Loucy (cell line): Measurements from ENCODE around the gene SYNJ2.
"Not testable (repeated sequence)": the region's sequence is repeated elsewhere in the genome, so short reads cannot be mapped to it uniquely, and the experiment has no call there.

Source experiments
- H2AFZ ChIP-seq: fragments of 200-600 bp; sonication (generic); 2 replicates; pipeline ENCODE4 v1.6.0; 2016; ENCODE audit warnings: antibody characterized with exemption, mild to moderate bottlenecking, low read length, moderate library complexity
- H3F3A ChIP-seq: fragments of 200-600 bp; 2 replicates; pipeline ENCODE4 v1.6.0; 2016; ENCODE audit warnings: antibody characterized with exemption, low read depth, mild to moderate bottlenecking
- H3K27me3 ChIP-seq: fragments of 200-600 bp; sonication (generic); 2 replicates; pipeline ENCODE4 v1.6.1; 2014; ENCODE audit warnings: low read length, mild to moderate bottlenecking; ENCODE audit not compliant: insufficient read depth, poor library complexity, severe bottlenecking
- H3K36me3 ChIP-seq: fragments of 200-600 bp; sonication (generic); 2 replicates; pipeline ENCODE4 v1.6.1; 2016; ENCODE audit warnings: low read length; ENCODE audit not compliant: insufficient read depth
- H3K4me1 ChIP-seq: fragments of 200-600 bp; sonication (generic); 2 replicates; pipeline ENCODE4 v1.5.1; 2014; ENCODE audit warnings: low read length, mild to moderate bottlenecking; ENCODE audit not compliant: insufficient read depth, poor library complexity, severe bottlenecking
- H3K4me2 ChIP-seq: fragments of 200-600 bp; sonication (generic); 2 replicates; pipeline ENCODE4 v1.6.0; 2014; ENCODE audit warnings: antibody characterized with exemption, low read length, low read depth, mild to moderate bottlenecking; ENCODE audit not compliant: poor library complexity, severe bottlenecking
- H3K4me3 ChIP-seq: fragments of 200-600 bp; sonication (generic); 2 replicates; pipeline ENCODE4 v1.5.1; 2014; ENCODE audit warnings: low read length, mild to moderate bottlenecking, mixed read lengths; ENCODE audit not compliant: poor library complexity, severe bottlenecking
- H3K79me2 ChIP-seq: fragments of 200-600 bp; sonication (generic); 2 replicates; pipeline ENCODE4 v1.6.1; 2014; ENCODE audit warnings: low read length; ENCODE audit not compliant: insufficient read depth
- H3K9ac ChIP-seq: fragments of 200-600 bp; sonication (generic); 2 replicates; pipeline ENCODE4 v1.6.0; 2014; ENCODE audit warnings: mild to moderate bottlenecking, low read depth, low read length, moderate library complexity; ENCODE audit not compliant: poor library complexity, severe bottlenecking
- H3K9me2 ChIP-seq: fragments of 200-600 bp; sonication (generic); replicated peaks from 2 replicates; pipeline ENCODE4 v1.6.1; 2016; ENCODE audit warnings: low read depth, low read length, mixed read lengths
- H3K9me3 ChIP-seq: fragments of 200-600 bp; sonication (generic); 2 replicates; pipeline ENCODE4 v1.6.1; 2014; ENCODE audit warnings: mild to moderate bottlenecking, antibody characterized with exemption, low read length, low read depth; ENCODE audit not compliant: insufficient read depth
- H4K20me1 ChIP-seq: fragments of 200-600 bp; sonication (generic); 2 replicates; pipeline ENCODE4 v1.6.0; 2014; ENCODE audit warnings: antibody characterized with exemption, low read length, mild to moderate bottlenecking; ENCODE audit not compliant: insufficient read depth, poor library complexity, severe bottlenecking
- CTCF ChIP-seq: fragments of 200-600 bp; sonication (generic); conservative IDR thresholded peaks from 2 replicates; pipeline ENCODE4 v1.5.1; 2014; ENCODE audit warnings: mild to moderate bottlenecking, antibody characterized with exemption, low read length
- EZH2phosphoT487 ChIP-seq: fragments of 200-600 bp; IDR thresholded peaks from 2 replicates; pipeline ENCODE4 v1.6.1; 2018; ENCODE audit warnings: antibody characterized with exemption, mild to moderate bottlenecking, moderate library complexity, borderline replicate concordance

SYNJ2 gene

DNA sequence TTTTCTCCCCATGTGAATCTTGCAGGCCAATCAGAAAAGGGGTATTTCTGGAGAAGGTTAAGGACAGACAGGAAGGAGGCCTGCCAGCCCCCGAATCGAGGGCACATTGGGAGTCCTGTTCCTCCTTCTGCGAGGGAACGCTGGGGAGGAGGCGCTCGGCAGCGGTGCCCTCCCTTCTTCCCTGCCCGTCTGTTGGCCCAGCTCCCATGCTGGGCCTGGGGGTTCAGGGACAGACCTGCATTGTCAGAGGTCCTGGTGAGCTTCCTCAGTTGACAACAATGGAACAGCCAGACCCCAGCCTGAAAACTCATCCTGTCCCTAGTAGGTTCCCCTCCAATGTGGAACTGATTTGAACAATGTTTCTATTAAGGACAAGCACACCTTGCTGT lies 15.1 kb upstream of the SYNJ2 start:
- Histone ChIP-seq H3K9ac (no peak overlapping the region), H3K4me1 (peaks cover 21% of the 10 kb centered on the region), H3K4me2 (no peak overlapping the region), H3K9me2 (no peaks in the 10 kb centered on the region), H3K27me3 (no peaks in the 10 kb centered on the region), H3K79me2 (no peaks in the 10 kb centered on the region), H3F3A (no peaks in the 10 kb centered on the region), H3K36me3 (no peaks in the 10 kb centered on the region), H2AFZ (no peak overlapping the region), H3K9me3 (no peaks in the 10 kb centered on the region), H3K4me3 (no peak overlapping the region), H4K20me1 (no peaks in the 10 kb centered on the region)
- TF ChIP-seq EZH2phosphoT487 = no peak
- no peak for TF ChIP-seq CTCF

DNA sequence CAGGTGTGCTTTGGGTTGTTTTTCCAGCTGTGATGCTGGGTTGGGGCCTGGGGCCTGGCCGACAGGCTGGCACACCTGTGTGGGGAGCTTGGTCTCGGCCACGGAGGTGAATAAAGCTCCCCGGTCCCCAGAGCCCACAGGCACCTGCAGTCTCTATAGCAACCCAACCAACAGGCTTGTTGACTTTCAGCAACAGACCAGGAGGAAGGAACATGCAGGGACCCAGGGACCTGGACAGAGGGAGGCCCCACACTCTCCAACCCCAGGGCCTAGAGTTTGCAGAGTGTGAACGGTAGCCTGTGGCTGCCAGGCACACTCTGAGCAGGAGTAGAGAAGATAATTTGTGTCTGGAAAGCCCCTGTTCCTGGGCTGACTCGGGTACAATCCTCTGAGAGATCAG lies 14.6 kb upstream of the SYNJ2 start:
- H3K9me2 ChIP-seq = no peaks in the 10 kb centered on the region
- no peak overlapping the region for H2AFZ ChIP-seq
- H4K20me1 ChIP-seq = no peaks in the 10 kb centered on the region
- no peaks in the 10 kb centered on the region for H3K27me3 ChIP-seq
- TF ChIP-seq EZH2phosphoT487 = no peak
- no peak for TF ChIP-seq CTCF
- no peaks in the 10 kb centered on the region for H3F3A ChIP-seq
- no peak overlapping the region for H3K4me2 ChIP-seq
- H3K4me3 ChIP-seq = no peak overlapping the region
- peaks cover 21% of the 10 kb centered on the region for H3K4me1 ChIP-seq
- H3K9me3 ChIP-seq = no peaks in the 10 kb centered on the region
- no peaks in the 10 kb centered on the region for H3K79me2 ChIP-seq
- H3K36me3 ChIP-seq = no peaks in the 10 kb centered on the region
- no peak overlapping the region for H3K9ac ChIP-seq

GRCh38 chr6:157967486-157967885 lies 14.2 kb upstream of the SYNJ2 start:
- Histone ChIP-seq H4K20me1 (no peaks in the 10 kb centered on the region), H3K36me3 (no peaks in the 10 kb centered on the region), H3K9me2 (no peaks in the 10 kb centered on the region), H3K9ac (no peak overlapping the region), H2AFZ (no peak overlapping the region), H3K79me2 (no peaks in the 10 kb centered on the region), H3K4me1 (peaks cover 21% of the 10 kb centered on the region), H3K4me3 (no peak overlapping the region), H3K9me3 (no peaks in the 10 kb centered on the region), H3K4me2 (no peak overlapping the region), H3K27me3 (no peaks in the 10 kb centered on the region), H3F3A (no peaks in the 10 kb centered on the region)
- no peak for TF ChIP-seq EZH2phosphoT487
- no peak for TF ChIP-seq CTCF

DNA sequence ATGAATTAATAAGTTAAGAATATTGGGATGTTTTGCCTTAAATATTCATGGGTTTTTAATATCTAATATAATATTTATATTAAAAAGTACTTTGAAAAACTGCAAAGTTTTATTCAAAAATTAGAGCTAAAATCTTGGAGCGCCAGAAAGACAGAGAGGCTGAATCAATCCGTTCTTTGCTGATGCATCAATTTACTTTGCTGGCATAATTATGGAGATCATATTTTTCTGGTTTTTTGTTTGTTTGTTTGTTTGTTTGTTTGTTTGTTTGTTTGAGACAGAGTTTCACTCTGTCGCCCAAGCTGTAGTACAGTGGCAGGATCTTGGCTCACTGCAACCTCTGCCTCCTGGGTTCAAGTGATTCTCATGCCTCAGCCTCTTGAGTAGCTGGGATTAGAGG lies 9.5 kb upstream of the SYNJ2 start:
- not testable (repeated sequence) for H2AFZ ChIP-seq, H3K36me3 ChIP-seq, H3K27me3 ChIP-seq, H3F3A ChIP-seq, H3K9me3 ChIP-seq, H3K4me3 ChIP-seq, H3K9ac ChIP-seq, H3K4me2 ChIP-seq, H3K9me2 ChIP-seq, H4K20me1 ChIP-seq, H3K79me2 ChIP-seq
- peaks cover 17% of the 10 kb centered on the region for H3K4me1 ChIP-seq
